OCI-LY7 (cell line): ENCODE results near the gene GPNMB. TPM values are rescaled to one million over a fixed set of nuclear protein-coding genes. Genes with fewer than 3 reads are reported as not detected.

Experiments used
- BruUV-seq: library from RNA; stranded (reverse); fragments of 400-500 nt; replicated peaks from 2 replicates; lab custom pipeline; 2021; lab: Mats Ljungman, UMichigan
- CTCF ChIA-PET: fragments of 300-600 bp; sonication (Branson Sonifier 250); formaldehyde crosslinking; loops from one replicate; lab custom pipeline; 2022; ENCODE audit warnings: antibody characterized with exemption; ENCODE audit not compliant: unreplicated experiment; lab: Charles Lee
- POLR2A ChIA-PET: fragments of 300-600 bp; sonication (Branson Sonifier 250); formaldehyde crosslinking; loops from one replicate; lab custom pipeline; 2022; ENCODE audit warnings: antibody characterized with exemption; lab: Charles Lee
- DNase-seq: peaks from one replicate; pipeline ENCODE4 v3.0.0-alpha.2; 2015; ENCODE audit warnings: low spot score
- H2AFZ ChIP-seq: fragments of 200-600 bp; sonication (generic), shearing (Covaris generic); 2 replicates; pipeline ENCODE4 v1.6.1; 2014; ENCODE audit warnings: mild to moderate bottlenecking, antibody characterized with exemption, low read length, moderate library complexity
- H3K27ac ChIP-seq: fragments of 200-600 bp; sonication (generic); 2 replicates; pipeline ENCODE4 v1.5.1; 2014; ENCODE audit warnings: mixed run types, low read depth, mild to moderate bottlenecking, moderate library complexity, low read length, inconsistent platforms; ENCODE audit not compliant: poor library complexity, severe bottlenecking
- H3K36me3 ChIP-seq: fragments of 200-600 bp; sonication (generic); 2 replicates; pipeline ENCODE4 v1.6.1; 2014; ENCODE audit warnings: mild to moderate bottlenecking, antibody characterized with exemption, low read length, moderate library complexity, mixed read lengths; ENCODE audit not compliant: insufficient read depth
- H3K4me1 ChIP-seq: fragments of 200-600 bp; sonication (generic); 2 replicates; pipeline ENCODE4 v1.5.1; 2014; ENCODE audit warnings: mild to moderate bottlenecking, low read length; ENCODE audit not compliant: insufficient read depth, poor library complexity, severe bottlenecking
- H3K4me2 ChIP-seq: fragments of 200-600 bp; sonication (generic); 2 replicates; pipeline ENCODE4 v1.6.1; 2014; ENCODE audit warnings: mild to moderate bottlenecking, low read length
- H3K4me3 ChIP-seq: fragments of 200-600 bp; sonication (generic); 2 replicates; pipeline ENCODE4 v1.5.1; 2014; ENCODE audit warnings: mild to moderate bottlenecking, low read depth, low read length; ENCODE audit not compliant: poor library complexity, severe bottlenecking
- H3K79me2 ChIP-seq: fragments of 200-600 bp; sonication (generic); 2 replicates; pipeline ENCODE4 v1.6.1; 2016; ENCODE audit warnings: low read depth, mild to moderate bottlenecking, low read length, moderate library complexity, mixed read lengths; ENCODE audit not compliant: insufficient read depth
- H3K9me2 ChIP-seq: fragments of 200-600 bp; sonication (generic); 2 replicates; pipeline ENCODE4 v1.6.1; 2016; ENCODE audit warnings: mild to moderate bottlenecking, low read length, mixed read lengths; ENCODE audit not compliant: insufficient read depth
- H3K9me3 ChIP-seq: fragments of 200-600 bp; sonication (generic); 2 replicates; pipeline ENCODE4 v1.6.1; 2014; ENCODE audit warnings: mild to moderate bottlenecking, mixed run types, low read length, mixed read lengths
- H4K20me1 ChIP-seq: fragments of 200-600 bp; sonication (generic); 2 replicates; pipeline ENCODE4 v1.6.1; 2014; ENCODE audit warnings: mild to moderate bottlenecking, antibody characterized with exemption, low read length, moderate library complexity, mixed read lengths; ENCODE audit not compliant: insufficient read depth
- EZH2phosphoT487 ChIP-seq: fragments of 200-600 bp; sonication (generic); IDR thresholded peaks from 2 replicates; pipeline ENCODE4 v1.6.1; 2018; ENCODE audit warnings: low read depth, borderline replicate concordance, mild to moderate bottlenecking, mixed run types, antibody characterized with exemption, low read length, moderate library complexity, mixed read lengths
- intact Hi-C: fragments of 100-400 bp; cut with micrococcal nuclease; formaldehyde crosslinking; loops from one replicate; pipeline ENCODE4 v1.10.0; 2022; ENCODE audit not compliant: unreplicated experiment
- total RNA-seq, 2 experiments: library from RNA; depleted of rRNA in 1 of 2; stranded (reverse); fragments of >200 nt in 1 of 2; shearing (Covaris generic) in 1 of 2; gene quantifications; 2 replicates each; pipeline ENCODE4 v1.2.3, GENCODE V29; 2014 to 2022
- TF ChIP-seq, protein P1 (sequence below): fragments of 200-600 bp; sonication (generic); conservative IDR thresholded peaks from 2 replicates; pipeline ENCODE4 v1.5.1; 2014; ENCODE audit warnings: mild to moderate bottlenecking, antibody characterized with exemption, low read length, moderate library complexity, mixed read lengths

The GPNMB gene
- total RNA-seq, 2 experiments from 2014 or later = 1.4 to 3.5 TPM

DNA sequence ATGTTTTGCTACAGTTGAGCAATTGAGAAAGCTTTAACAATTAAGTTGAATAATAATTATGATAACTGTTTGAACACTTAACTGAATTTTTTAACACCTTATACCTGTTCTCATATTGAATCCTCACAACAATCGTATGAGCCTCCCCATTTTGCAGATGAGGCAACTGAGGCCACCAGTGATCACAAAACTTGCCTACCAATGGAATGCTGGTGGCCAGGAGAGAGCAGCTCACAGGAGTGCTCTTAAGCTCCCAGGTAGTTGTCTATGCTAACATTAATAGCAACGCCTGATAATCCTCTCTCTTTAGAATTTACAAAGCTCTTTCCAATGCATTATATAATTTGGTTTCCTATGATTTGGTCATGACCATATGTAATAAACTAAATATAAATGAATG is 21.6 kb downstream of the GPNMB start:
- TF ChIP-seq, protein P1, sequence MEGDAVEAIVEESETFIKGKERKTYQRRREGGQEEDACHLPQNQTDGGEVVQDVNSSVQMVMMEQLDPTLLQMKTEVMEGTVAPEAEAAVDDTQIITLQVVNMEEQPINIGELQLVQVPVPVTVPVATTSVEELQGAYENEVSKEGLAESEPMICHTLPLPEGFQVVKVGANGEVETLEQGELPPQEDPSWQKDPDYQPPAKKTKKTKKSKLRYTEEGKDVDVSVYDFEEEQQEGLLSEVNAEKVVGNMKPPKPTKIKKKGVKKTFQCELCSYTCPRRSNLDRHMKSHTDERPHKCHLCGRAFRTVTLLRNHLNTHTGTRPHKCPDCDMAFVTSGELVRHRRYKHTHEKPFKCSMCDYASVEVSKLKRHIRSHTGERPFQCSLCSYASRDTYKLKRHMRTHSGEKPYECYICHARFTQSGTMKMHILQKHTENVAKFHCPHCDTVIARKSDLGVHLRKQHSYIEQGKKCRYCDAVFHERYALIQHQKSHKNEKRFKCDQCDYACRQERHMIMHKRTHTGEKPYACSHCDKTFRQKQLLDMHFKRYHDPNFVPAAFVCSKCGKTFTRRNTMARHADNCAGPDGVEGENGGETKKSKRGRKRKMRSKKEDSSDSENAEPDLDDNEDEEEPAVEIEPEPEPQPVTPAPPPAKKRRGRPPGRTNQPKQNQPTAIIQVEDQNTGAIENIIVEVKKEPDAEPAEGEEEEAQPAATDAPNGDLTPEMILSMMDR = no peak
- TF ChIP-seq EZH2phosphoT487 = no peak
- intact Hi-C loops = no loop called here
- H3K79me2 ChIP-seq = no peaks in the 10 kb centered on the region
- no peaks in the 10 kb centered on the region for H3K36me3 ChIP-seq
- DNase-seq = no peak
- CTCF ChIA-PET = no interaction called here
- H3K27ac ChIP-seq = no peak overlapping the region
- POLR2A ChIA-PET = interaction anchor here (0.6 to 0.8 kb wide), 5 partner anchors 9 to 172 kb away, joined by 3 to 6 read pairs (median 4); no protein-coding TSS in a partner anchor
- no peak overlapping the region for H2AFZ ChIP-seq
- no peak overlapping the region for H3K4me3 ChIP-seq
- no peak overlapping the region for H3K4me2 ChIP-seq
- no TSS peak for BruUV-seq
- H3K4me1 ChIP-seq = peaks cover 4% of the 10 kb centered on the region
- H4K20me1 ChIP-seq = no peaks in the 10 kb centered on the region
- H3K9me3 ChIP-seq = no peaks in the 10 kb centered on the region
- H3K9me2 ChIP-seq = no peaks in the 10 kb centered on the region

DNA sequence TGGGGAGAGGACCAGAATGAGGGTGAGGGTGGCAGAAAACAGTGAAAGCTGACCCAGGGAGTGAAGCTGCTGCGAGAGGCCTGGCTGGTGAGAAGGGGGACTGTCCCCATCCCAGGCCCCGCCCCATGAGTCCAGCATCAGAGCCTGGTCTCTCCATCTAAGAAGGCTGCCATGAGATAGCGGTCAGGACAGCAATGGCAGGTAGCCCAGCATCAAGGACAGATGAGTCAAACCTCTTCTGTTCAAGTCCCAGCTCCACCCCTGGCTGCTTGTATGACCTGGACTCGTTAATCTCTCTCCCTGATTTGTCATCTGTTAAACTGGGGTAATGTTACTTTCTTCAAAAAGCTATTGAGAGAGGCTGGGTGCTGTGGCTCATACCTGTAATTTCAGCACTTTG is 22.2 kb downstream of the GPNMB start:
- Histone ChIP-seq H3K36me3 (no peaks in the 10 kb centered on the region), H3K27ac (no peak overlapping the region), H4K20me1 (no peaks in the 10 kb centered on the region), H3K9me2 (no peaks in the 10 kb centered on the region), H3K4me3 (no peak overlapping the region), H2AFZ (no peak overlapping the region), H3K9me3 (no peaks in the 10 kb centered on the region), H3K4me2 (no peak overlapping the region), H3K4me1 (peaks cover 10% of the 10 kb centered on the region), H3K79me2 (no peaks in the 10 kb centered on the region)
- BruUV-seq = no TSS peak
- ChIA-PET CTCF (no interaction called here), POLR2A (interaction anchor here (0.6 to 0.8 kb wide), 3 partner anchors 14 to 52 kb away, joined by 4 to 6 read pairs (median 4); no protein-coding TSS in a partner anchor)
- no peak for DNase-seq
- TF ChIP-seq EZH2phosphoT487 = no peak
- intact Hi-C loops = no loop called here

DNA sequence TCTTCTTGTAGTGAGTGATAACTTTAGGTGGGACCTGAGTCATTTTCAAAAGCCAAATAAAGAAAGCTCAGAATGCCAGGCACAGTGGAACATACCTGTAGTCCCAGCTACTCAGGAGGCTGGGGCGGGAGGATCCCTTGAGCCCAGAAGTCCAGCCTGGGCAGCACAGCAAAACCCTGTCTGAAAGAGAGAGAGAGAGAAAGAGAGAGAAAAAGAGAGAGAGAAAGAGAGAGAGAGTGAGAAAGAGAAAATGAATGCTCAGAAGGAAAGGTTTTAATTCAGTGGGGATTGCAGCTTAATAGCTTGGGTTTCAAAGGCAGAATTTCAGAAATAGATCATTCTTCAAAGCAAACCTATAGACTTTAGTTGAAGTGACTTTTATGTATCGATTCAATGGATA is 25.7 kb downstream of the GPNMB start:
- H3K4me3 ChIP-seq = no peak overlapping the region
- DNase-seq = no peak
- no peaks in the 10 kb centered on the region for H3K79me2 ChIP-seq
- ChIA-PET CTCF (interaction anchor here (0.6 to 3.0 kb wide), 4 partner anchors 10 to 1698 kb away, joined by 3 to 15 read pairs (median 6); partner anchors contain the start of gene KLHL7), POLR2A (interaction anchor here (0.5 to 2.8 kb wide), 7 partner anchors 10 to 437 kb away, joined by 3 to 12 read pairs (median 3); no protein-coding TSS in a partner anchor)
- no peaks in the 10 kb centered on the region for H3K36me3 ChIP-seq
- H3K9me3 ChIP-seq = no peaks in the 10 kb centered on the region
- peak overlapping the region; percentile 72 for H3K4me2 ChIP-seq
- intact Hi-C loops = loop anchor here (2.0 kb wide), 1 partner anchor 275 kb away; no protein-coding TSS in a partner anchor
- no TSS peak for BruUV-seq
- no peaks in the 10 kb centered on the region for H4K20me1 ChIP-seq
- no peak overlapping the region for H3K27ac ChIP-seq
- TF ChIP-seq, protein P1 = no peak
- no peak for TF ChIP-seq EZH2phosphoT487
- H2AFZ ChIP-seq = peak overlapping the region; percentile 95; the same call in 1 of the 2 replicates
- H3K4me1 ChIP-seq = peaks cover 14% of the 10 kb centered on the region
- no peaks in the 10 kb centered on the region for H3K9me2 ChIP-seq
